Spleen (tissue), 7 donors: ENCODE measurements around the gene ABCA2.

Experiments used
- CTCF ChIP-seq, 11 experiments: fragments of 200-600 bp in 7 of 11; fragments of 450-650 bp in 4 of 11; sonication (generic) in 4 of 11; IDR thresholded peaks in 8 of 11; conservative IDR thresholded peaks in 3 of 11; 1 replicate in 7 of 11; 2 replicates in 4 of 11; pipeline versions ENCODE4 v1.4.0 to v1.8.0; 2016 to 2021; ENCODE audit warnings: antibody characterized with exemption in 11 of 11, inconsistent platforms in 4 of 11, mild to moderate bottlenecking in 1 of 11
- POLR2A ChIP-seq, 3 donors: fragments of 450-650 bp; IDR thresholded peaks; one replicate each; pipeline ENCODE4 v1.5.1; 2017; ENCODE audit warnings: antibody characterized with exemption in 3 of 3, mild to moderate bottlenecking in 1 of 3
- donor health status: DM: no; HTN: no; CAD: no; lungs with moderate emphysema.
- donor health status: DM: no; HTN: no; CAD: no.
- donor health status: DM: no; HTN: no; CAD: no.

- TF ChIP-seq POLR2A (IDR thresholded peaks at IDR 0.05), result no peak
- TF ChIP-seq CTCF (IDR thresholded peaks at IDR 0.05 in 8 of 11, conservative IDR thresholded peaks at IDR 0.05 in 3 of 11), result no peak
These were observed 42.9 kb downstream of the ABCA2 start for GRCh38 chr9:136985027-136985602.
